Activated T-cell treated with anti-CD3 and anti-CD28 coated beads, Interleukin-2, amount 50 U/mL, for 4 hours (primary cell): ENCODE data around the gene IL6. TPM values are rescaled to one million over a fixed set of nuclear protein-coding genes. Genes with fewer than 3 reads are reported as not detected.

Experiments used
- ATAC-seq, 2 donors: fragments of 200-7000 bp; cut with Tn5 transposase; one replicate each; pipeline ENCODE4 v1.10.0; 2021
- DNase-seq: peaks from one replicate; pipeline ENCODE4 v3.0.0-alpha.2; 2020
- H3K27me3 Mint-ChIP-seq: one replicate; pipeline ENCODE4 v1.8.0; 2021; ENCODE audit warnings: low read depth, mixed read lengths
- H3K36me3 Mint-ChIP-seq: one replicate; pipeline ENCODE4 v1.8.0; 2022; ENCODE audit warnings: mixed read lengths; ENCODE audit not compliant: insufficient read depth
- H3K4me1 Mint-ChIP-seq: one replicate; pipeline ENCODE4 v1.8.0; 2021; ENCODE audit warnings: low read depth, mixed read lengths
- H3K4me3 Mint-ChIP-seq: one replicate; pipeline ENCODE4 v1.8.0; 2021; ENCODE audit warnings: mild to moderate bottlenecking, moderate library complexity, mixed read lengths
- H3K9me3 Mint-ChIP-seq: one replicate; pipeline ENCODE4 v1.8.0; 2021; ENCODE audit warnings: mixed read lengths
- total RNA-seq, 3 donors: library from RNA; stranded (reverse); gene quantifications; one replicate each; pipeline ENCODE4 v1.2.1, GENCODE V29; 2021

IL6 gene
- total RNA-seq, 3 donors from 2014 or later = 9.3 to 35.4 (median 10.0) TPM

- Mint-ChIP-seq H3K27me3 (peaks cover 4% of the 10 kb centered on the region), H3K4me3 (no peak overlapping the region), H3K4me1 (peaks cover 4% of the 10 kb centered on the region), H3K36me3 (no peaks in the 10 kb centered on the region), H3K9me3 (no peaks in the 10 kb centered on the region)
- ATAC-seq (no peak), DNase-seq (no peak)
Observed at GRCh38 chr7:22709857-22710256, 17.1 kb upstream of the IL6 start.

- peaks cover 4% of the 10 kb centered on the region for H3K27me3 Mint-ChIP-seq
- H3K4me3 Mint-ChIP-seq = no peak overlapping the region
- H3K4me1 Mint-ChIP-seq = peaks cover 4% of the 10 kb centered on the region
- ATAC-seq (no peak), DNase-seq (no peak)
- no peaks in the 10 kb centered on the region for H3K9me3 Mint-ChIP-seq
- no peaks in the 10 kb centered on the region for H3K36me3 Mint-ChIP-seq
Observed at GRCh38 chr7:22712999-22713398, 14.0 kb upstream of the IL6 start.

GRCh38 chr7:22713463-22713862, 13.5 kb upstream of the IL6 start:
- H3K4me3 Mint-ChIP-seq = no peak overlapping the region
- no peaks in the 10 kb centered on the region for H3K36me3 Mint-ChIP-seq
- H3K9me3 Mint-ChIP-seq = no peaks in the 10 kb centered on the region
- H3K4me1 Mint-ChIP-seq = peaks cover 4% of the 10 kb centered on the region
- no peak for ATAC-seq
- DNase-seq = no peak
- H3K27me3 Mint-ChIP-seq = peaks cover 4% of the 10 kb centered on the region

GRCh38 chr7:22715969-22716368, 11.0 kb upstream of the IL6 start:
- H3K9me3 Mint-ChIP-seq = no peaks in the 10 kb centered on the region
- ATAC-seq (no peak), DNase-seq (no peak)
- H3K27me3 Mint-ChIP-seq = peaks cover 4% of the 10 kb centered on the region
- no peak overlapping the region for H3K4me3 Mint-ChIP-seq
- H3K4me1 Mint-ChIP-seq = peaks cover 4% of the 10 kb centered on the region
- no peaks in the 10 kb centered on the region for H3K36me3 Mint-ChIP-seq

- ATAC-seq = no peak
- Mint-ChIP-seq H3K36me3 (no peaks in the 10 kb centered on the region), H3K27me3 (peaks cover 2% of the 10 kb centered on the region), H3K9me3 (no peaks in the 10 kb centered on the region), H3K4me3 (no peak overlapping the region), H3K4me1 (peaks cover 3% of the 10 kb centered on the region)
- no peak for DNase-seq
Observed at GRCh38 chr7:22717760-22718159, 9.2 kb upstream of the IL6 start.

GRCh38 chr7:22718200-22718711, 8.7 kb upstream of the IL6 start:
- no peak for DNase-seq
- Mint-ChIP-seq H3K4me1 (no peaks in the 10 kb centered on the region), H3K4me3 (no peak overlapping the region), H3K36me3 (no peaks in the 10 kb centered on the region), H3K27me3 (no peaks in the 10 kb centered on the region), H3K9me3 (no peaks in the 10 kb centered on the region)
- ATAC-seq = no peak

- no peaks in the 10 kb centered on the region for H3K27me3 Mint-ChIP-seq
- H3K4me3 Mint-ChIP-seq = no peak overlapping the region
- H3K4me1 Mint-ChIP-seq = peaks cover 5% of the 10 kb centered on the region
- H3K36me3 Mint-ChIP-seq = no peaks in the 10 kb centered on the region
- DNase-seq (no peak), ATAC-seq (no peak)
- no peaks in the 10 kb centered on the region for H3K9me3 Mint-ChIP-seq
Observed at GRCh38 chr7:22718911-22719420, 8.0 kb upstream of the IL6 start.

- H3K4me3 Mint-ChIP-seq = no peak overlapping the region
- DNase-seq (no peak), ATAC-seq (no peak)
- H3K4me1 Mint-ChIP-seq = peaks cover 15% of the 10 kb centered on the region
- H3K36me3 Mint-ChIP-seq = no peaks in the 10 kb centered on the region
- H3K27me3 Mint-ChIP-seq = peaks cover 3% of the 10 kb centered on the region
- H3K9me3 Mint-ChIP-seq = no peaks in the 10 kb centered on the region
Observed at GRCh38 chr7:22720791-22721786, 5.9 kb upstream of the IL6 start.

- Mint-ChIP-seq H3K4me1 (peaks cover 19% of the 10 kb centered on the region), H3K4me3 (no peak overlapping the region), H3K27me3 (peaks cover 3% of the 10 kb centered on the region), H3K36me3 (no peaks in the 10 kb centered on the region), H3K9me3 (no peaks in the 10 kb centered on the region)
- no peak for ATAC-seq
- no peak for DNase-seq
Observed at GRCh38 chr7:22722536-22723180, 4.3 kb upstream of the IL6 start.

- Mint-ChIP-seq H3K36me3 (no peaks in the 10 kb centered on the region), H3K4me3 (no peak overlapping the region), H3K4me1 (peaks cover 19% of the 10 kb centered on the region), H3K9me3 (no peaks in the 10 kb centered on the region), H3K27me3 (peaks cover 3% of the 10 kb centered on the region)
- ATAC-seq = no peak
- DNase-seq = no peak
Observed at GRCh38 chr7:22723181-22723601, 3.8 kb upstream of the IL6 start.

GRCh38 chr7:22723637-22724036, 3.4 kb upstream of the IL6 start:
- H3K4me1 Mint-ChIP-seq = peaks cover 19% of the 10 kb centered on the region
- no peak for DNase-seq

GRCh38 chr7:22724861-22725260, 2.1 kb upstream of the IL6 start:
- Mint-ChIP-seq H3K4me1 (peaks cover 19% of the 10 kb centered on the region), H3K9me3 (no peaks in the 10 kb centered on the region), H3K4me3 (no peak overlapping the region), H3K27me3 (peaks cover 8% of the 10 kb centered on the region), H3K36me3 (no peaks in the 10 kb centered on the region)
- DNase-seq = no peak
- no peak for ATAC-seq

More at GRCh38 chr7:22723637-22724036, 3.4 kb upstream of the IL6 start:
- Mint-ChIP-seq H3K27me3 (peaks cover 3% of the 10 kb centered on the region), H3K9me3 (no peaks in the 10 kb centered on the region), H3K4me3 (no peak overlapping the region), H3K36me3 (no peaks in the 10 kb centered on the region)
- no peak for ATAC-seq

- Mint-ChIP-seq H3K36me3 (no peaks in the 10 kb centered on the region), H3K4me1 (peaks cover 19% of the 10 kb centered on the region), H3K9me3 (no peaks in the 10 kb centered on the region), H3K27me3 (peaks cover 8% of the 10 kb centered on the region), H3K4me3 (no peak overlapping the region)
- ATAC-seq = no peak
- DNase-seq = no peak
Observed at GRCh38 chr7:22725585-22725984, 1.4 kb upstream of the IL6 start.

GRCh38 chr7:22726345-22726906, 574 bp upstream of the IL6 start:
- Mint-ChIP-seq H3K9me3 (no peaks in the 10 kb centered on the region), H3K4me1 (peaks cover 23% of the 10 kb centered on the region), H3K36me3 (no peaks in the 10 kb centered on the region), H3K27me3 (peaks cover 10% of the 10 kb centered on the region), H3K4me3 (peak overlapping the region; percentile 75)
- DNase-seq (peak; percentile 29), ATAC-seq (peak; percentile 81 to 88)
